Stomach (tissue), 4 donors: Measurements from ENCODE around the gene UBTD1.
"Not testable (repeated sequence)": the region's sequence is repeated elsewhere in the genome, so short reads cannot be mapped to it uniquely, and the experiment has no call there.

ENCODE experiments used
- CTCF ChIP-seq, 7 experiments: fragments of 450-650 bp in 4 of 7; fragments of 200-600 bp in 3 of 7; sonication (generic) in 3 of 7; IDR thresholded peaks; one replicate each; pipeline ENCODE4 v1.5.1; 2016 to 2019; ENCODE audit warnings: antibody characterized with exemption in 7 of 7, control low read depth in 2 of 7, mild to moderate bottlenecking in 1 of 7
- EP300 ChIP-seq: sonication (generic); formaldehyde crosslinking; IDR thresholded peaks from one replicate; pipeline ENCODE4 v1.6.1; 2017; ENCODE audit warnings: antibody characterized with exemption
- POLR2AphosphoS5 ChIP-seq, 3 donors: sonication (generic); formaldehyde crosslinking; IDR thresholded peaks; one replicate each; pipeline ENCODE4 v1.6.1; 2016; ENCODE audit warnings: antibody characterized with exemption in 3 of 3

GRCh38 chr10:97576487-97576886 lies 77.8 kb downstream of the UBTD1 start:
- TF ChIP-seq POLR2AphosphoS5 (IDR thresholded peaks at IDR 0.05); CTCF (IDR thresholded peaks at IDR 0.05); EP300: not testable (repeated sequence)
